ENCODE data around the gene CLCN4.

DNA sequence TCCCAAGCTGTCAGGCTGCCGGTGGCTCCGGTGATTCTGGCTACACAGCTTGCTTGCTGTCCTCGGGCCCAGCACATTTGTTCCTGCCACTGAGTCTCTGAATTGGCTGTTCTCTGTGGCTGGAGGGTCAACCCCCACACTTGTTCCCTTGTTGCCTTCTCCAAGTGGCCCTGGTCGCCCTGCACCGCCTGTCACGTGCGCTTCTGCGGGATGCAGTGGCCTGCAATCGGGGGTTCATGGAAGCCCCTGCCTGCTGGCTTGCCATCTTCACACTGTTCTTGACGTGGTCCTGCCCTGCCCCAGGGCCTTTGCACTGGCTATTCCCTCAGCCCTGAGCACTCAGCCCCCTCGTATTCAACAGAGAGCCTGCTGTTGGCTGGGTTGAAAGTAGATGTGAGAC, 8.1 kb downstream of the CLCN4 start:
- TF ChIP-seq, protein P1, sequence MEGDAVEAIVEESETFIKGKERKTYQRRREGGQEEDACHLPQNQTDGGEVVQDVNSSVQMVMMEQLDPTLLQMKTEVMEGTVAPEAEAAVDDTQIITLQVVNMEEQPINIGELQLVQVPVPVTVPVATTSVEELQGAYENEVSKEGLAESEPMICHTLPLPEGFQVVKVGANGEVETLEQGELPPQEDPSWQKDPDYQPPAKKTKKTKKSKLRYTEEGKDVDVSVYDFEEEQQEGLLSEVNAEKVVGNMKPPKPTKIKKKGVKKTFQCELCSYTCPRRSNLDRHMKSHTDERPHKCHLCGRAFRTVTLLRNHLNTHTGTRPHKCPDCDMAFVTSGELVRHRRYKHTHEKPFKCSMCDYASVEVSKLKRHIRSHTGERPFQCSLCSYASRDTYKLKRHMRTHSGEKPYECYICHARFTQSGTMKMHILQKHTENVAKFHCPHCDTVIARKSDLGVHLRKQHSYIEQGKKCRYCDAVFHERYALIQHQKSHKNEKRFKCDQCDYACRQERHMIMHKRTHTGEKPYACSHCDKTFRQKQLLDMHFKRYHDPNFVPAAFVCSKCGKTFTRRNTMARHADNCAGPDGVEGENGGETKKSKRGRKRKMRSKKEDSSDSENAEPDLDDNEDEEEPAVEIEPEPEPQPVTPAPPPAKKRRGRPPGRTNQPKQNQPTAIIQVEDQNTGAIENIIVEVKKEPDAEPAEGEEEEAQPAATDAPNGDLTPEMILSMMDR (IDR thresholded peaks at IDR 0.05; ENCODE audit: low read length), result no peak
- no peak for TF ChIP-seq EZH2 (IDR thresholded peaks at IDR 0.05; ENCODE audit: borderline replicate concordance, low read length)

Measured in OCI-LY1 (cell line).